ENCODE measurements around the gene ADGRL3. TPM values are rescaled to one million over a fixed set of nuclear protein-coding genes. Genes with fewer than 3 reads are reported as not detected.

Gene ADGRL3
- total RNA-seq, result 10 to 100 TPM in 1 of 3 donors, 1 to 10 TPM in 2; 4.3 to 10.8 (median 4.3) TPM
- long read RNA-seq, donor 1, partial matches to known transcripts, result 1 of 3 reads
- long read RNA-seq, donor 1, other reads (novel, unspliced or antisense), result 2 of 3 reads
- long read RNA-seq, donor 2, result 0 reads

GRCh38 chr4:61200187-61200915 lies at the start of gene ADGRL3:
ADGRL3 (plus strand) TSS chr4:61200326.
- intact Hi-C loops (cut with DNase I, micrococcal nuclease), result no loop called here
- peak; percentile 43 for ATAC-seq
- H3K4me1 ChIP-seq (ENCODE audit: low read depth), result no peaks in the 10 kb centered on the region
- no peak for TF ChIP-seq CTCF (IDR thresholded peaks at IDR 0.05)
- H3K9me3 ChIP-seq, result no peaks in the 10 kb centered on the region
- H3K4me3 ChIP-seq, result peak within 1 kb of the TSS; percentile 21
- H3K36me3 ChIP-seq (ENCODE audit: low read depth), result no peaks in the 10 kb centered on the region
- DNase-seq, result peak in 2 of 3 donors; percentile 3 to 27

GRCh38 chr4:61152433-61152832 lies 47.7 kb upstream of the ADGRL3 start:
- ATAC-seq, result no peak

GRCh38 chr4:61160478-61160877 lies 39.6 kb upstream of the ADGRL3 start:
- no peak for ATAC-seq
- intact Hi-C loops (cut with DNase I, micrococcal nuclease), result no loop called here
- DNase-seq, result no peak
- H3K4me1 ChIP-seq (ENCODE audit: low read depth), result no peaks in the 10 kb centered on the region
- H3K36me3 ChIP-seq (ENCODE audit: low read depth), result no peaks in the 10 kb centered on the region
- H3K4me3 ChIP-seq, result no peak overlapping the region
- no peaks in the 10 kb centered on the region for H3K9me3 ChIP-seq
- TF ChIP-seq CTCF (IDR thresholded peaks at IDR 0.05), result no peak

More at GRCh38 chr4:61152433-61152832, 47.7 kb upstream of the ADGRL3 start:
- no peaks in the 10 kb centered on the region for H3K9me3 ChIP-seq
- no peaks in the 10 kb centered on the region for H3K36me3 ChIP-seq (ENCODE audit: low read depth)
- no peak for TF ChIP-seq CTCF (IDR thresholded peaks at IDR 0.05)
- H3K4me3 ChIP-seq, result no peak overlapping the region
- intact Hi-C loops (cut with DNase I, micrococcal nuclease), result no loop called here
- DNase-seq, result no peak
- no peaks in the 10 kb centered on the region for H3K4me1 ChIP-seq (ENCODE audit: low read depth)

GRCh38 chr4:61162116-61162515 lies 38.0 kb upstream of the ADGRL3 start:
- H3K36me3 ChIP-seq (ENCODE audit: low read depth), result no peaks in the 10 kb centered on the region
- no peaks in the 10 kb centered on the region for H3K4me1 ChIP-seq (ENCODE audit: low read depth)
- H3K9me3 ChIP-seq, result no peaks in the 10 kb centered on the region
- no peak for TF ChIP-seq CTCF (IDR thresholded peaks at IDR 0.05)
- intact Hi-C loops (cut with DNase I, micrococcal nuclease), result no loop called here
- H3K4me3 ChIP-seq, result no peak overlapping the region
- ATAC-seq (no peak), DNase-seq (no peak)

GRCh38 chr4:61173799-61174198 lies 26.3 kb upstream of the ADGRL3 start:
- no peak overlapping the region for H3K4me3 ChIP-seq
- H3K9me3 ChIP-seq, result no peaks in the 10 kb centered on the region
- no peak for TF ChIP-seq CTCF (IDR thresholded peaks at IDR 0.05)
- no peak for ATAC-seq
- H3K36me3 ChIP-seq (ENCODE audit: low read depth), result no peaks in the 10 kb centered on the region
- DNase-seq, result no peak
- no peaks in the 10 kb centered on the region for H3K4me1 ChIP-seq (ENCODE audit: low read depth)
- intact Hi-C loops (cut with DNase I, micrococcal nuclease), result no loop called here
